HPDE6-E6E7 (cell line): ENCODE data around the gene RGMA.
A peak's percentile ranks its signal among the peaks of the same experiment; 100 is the strongest.

Experiments used
- DNase-seq: peaks from one replicate; pipeline ENCODE4 v3.0.0; 2011; ENCODE audit warnings: missing footprints; ENCODE audit errors: extremely low spot score

RGMA gene

DNA sequence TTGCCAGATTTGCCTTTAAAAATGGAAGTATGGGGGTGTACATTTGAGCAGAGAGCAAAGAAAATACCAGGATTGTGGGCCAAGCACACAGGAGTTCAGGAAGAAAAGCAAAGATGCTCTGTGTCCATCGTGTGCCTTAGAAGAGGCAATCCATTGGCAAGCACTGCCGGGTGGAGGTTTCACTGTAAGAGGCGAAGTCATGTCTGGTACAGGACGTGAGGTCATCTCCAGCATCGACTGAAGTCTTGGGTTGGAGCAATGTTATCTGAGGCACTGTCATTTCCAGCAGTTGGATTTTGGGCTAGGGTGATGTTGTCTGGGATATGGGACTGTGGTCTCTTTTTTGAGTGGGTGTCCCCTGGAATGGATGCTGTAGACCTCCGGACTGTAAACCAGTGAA is 4.8 kb upstream of the RGMA start:
- DNase-seq: no peak

- no peak for DNase-seq
Observed at GRCh38 chr15:93091465-93091864, 2.5 kb upstream of the RGMA start.

- no peak for DNase-seq
Observed at GRCh38 chr15:93089727-93090305, 805 bp upstream of the RGMA start.

GRCh38 chr15:93088200-93088980 is 621 bp downstream of the RGMA start:
- no peak for DNase-seq

GRCh38 chr15:93087825-93088199 is 1.2 kb downstream of the RGMA start:
- DNase-seq: peak; percentile 60

- no peak for DNase-seq
Observed at GRCh38 chr15:93086791-93087190, 2.2 kb downstream of the RGMA start.

GRCh38 chr15:93085692-93086091 is 3.3 kb downstream of the RGMA start:
- no peak for DNase-seq

DNA sequence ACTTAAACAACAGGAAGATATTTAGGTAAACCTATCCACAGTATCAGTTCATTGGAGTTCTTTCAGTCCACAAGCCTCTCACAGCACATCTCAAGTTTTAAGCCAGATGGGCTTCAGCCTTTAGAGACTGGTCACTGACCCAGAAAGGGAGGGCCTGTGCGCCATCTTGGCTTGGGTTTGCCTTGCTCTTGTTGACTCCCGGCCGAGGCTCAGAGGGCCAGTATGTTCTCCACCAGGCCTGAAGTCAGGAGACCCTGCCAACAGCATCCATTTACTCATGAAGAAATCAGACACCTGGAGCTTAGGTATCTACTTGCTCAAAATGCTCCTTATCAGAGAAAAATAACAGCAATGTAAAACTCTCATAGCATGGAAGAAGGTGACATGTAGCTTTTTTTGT is 6.2 kb downstream of the RGMA start:
- no peak for DNase-seq

DNA sequence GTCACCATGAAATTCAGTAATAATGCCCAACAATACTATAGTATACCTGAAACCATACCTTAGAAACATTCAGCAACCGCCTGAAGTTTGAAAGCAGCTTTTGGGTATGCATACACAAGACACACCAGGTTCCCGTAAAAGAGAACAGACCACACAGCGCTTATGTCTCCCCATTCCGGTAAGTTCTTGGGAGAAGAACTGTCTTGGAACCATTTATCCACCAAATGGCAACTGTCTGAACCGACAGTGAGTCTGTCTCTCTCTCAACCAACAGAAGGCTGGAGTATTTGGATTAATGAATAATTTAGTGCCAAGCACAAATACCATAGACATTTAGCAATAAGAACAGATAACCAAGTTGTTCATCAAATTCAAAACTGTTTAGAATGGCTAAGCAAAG is 7.6 kb downstream of the RGMA start:
- DNase-seq: no peak

DNA sequence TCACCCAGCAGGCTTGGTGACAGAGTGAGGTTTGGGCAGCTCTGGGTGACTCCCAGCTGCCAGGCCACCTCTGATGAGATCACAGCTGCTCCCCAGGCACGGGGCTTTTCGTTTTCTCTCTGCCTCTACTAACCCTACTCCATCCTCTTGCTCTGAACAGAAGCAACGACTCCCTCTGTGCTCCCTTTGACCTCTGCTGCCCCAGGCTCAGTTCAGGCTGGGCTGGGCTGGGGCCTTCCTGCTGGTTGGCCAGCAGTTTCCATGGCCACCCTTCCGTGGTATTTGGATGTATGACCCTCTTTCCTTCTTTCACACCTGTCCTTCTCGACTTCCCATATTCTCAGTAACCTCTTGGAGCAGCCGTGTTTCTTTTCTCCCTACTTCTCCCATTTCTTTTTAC is 8.6 kb downstream of the RGMA start:
- DNase-seq: no peak

- DNase-seq: no peak
Observed at GRCh38 chr15:93076875-93077274, 12.1 kb downstream of the RGMA start.

GRCh38 chr15:93076217-93076616 is 12.8 kb downstream of the RGMA start:
- no peak for DNase-seq

GRCh38 chr15:93074599-93074998 is 14.4 kb downstream of the RGMA start:
- no peak for DNase-seq

DNA sequence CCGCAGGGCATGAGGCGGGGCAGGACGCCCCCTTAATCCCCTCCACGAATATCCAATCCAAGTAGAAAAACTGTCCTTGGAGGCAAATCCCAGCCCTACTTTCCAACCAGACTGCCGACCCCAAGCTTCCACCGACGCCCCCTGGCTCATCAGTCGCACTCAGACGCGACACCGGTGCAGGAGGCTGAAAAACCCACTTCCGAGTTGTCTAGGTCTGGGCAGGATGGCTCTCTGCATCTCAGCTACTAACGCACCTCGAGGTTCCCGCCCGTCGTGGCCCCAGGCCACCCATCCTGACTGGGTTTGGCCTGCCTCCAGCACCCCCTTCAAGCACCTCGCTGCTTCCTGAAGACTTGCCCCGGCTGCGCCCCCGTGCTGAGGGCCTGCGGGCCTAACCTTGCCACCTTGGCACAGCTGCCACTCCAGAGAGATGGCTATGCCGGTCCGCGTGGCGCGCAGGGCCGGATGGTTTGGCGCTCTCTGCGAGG is 15.5 kb downstream of the RGMA start:
- DNase-seq: no peak

- peak; percentile 34 for DNase-seq
Observed at GRCh38 chr15:93072411-93073394, 16.3 kb downstream of the RGMA start.

GRCh38 chr15:93072011-93072410 is 17.0 kb downstream of the RGMA start:
- no peak for DNase-seq

DNA sequence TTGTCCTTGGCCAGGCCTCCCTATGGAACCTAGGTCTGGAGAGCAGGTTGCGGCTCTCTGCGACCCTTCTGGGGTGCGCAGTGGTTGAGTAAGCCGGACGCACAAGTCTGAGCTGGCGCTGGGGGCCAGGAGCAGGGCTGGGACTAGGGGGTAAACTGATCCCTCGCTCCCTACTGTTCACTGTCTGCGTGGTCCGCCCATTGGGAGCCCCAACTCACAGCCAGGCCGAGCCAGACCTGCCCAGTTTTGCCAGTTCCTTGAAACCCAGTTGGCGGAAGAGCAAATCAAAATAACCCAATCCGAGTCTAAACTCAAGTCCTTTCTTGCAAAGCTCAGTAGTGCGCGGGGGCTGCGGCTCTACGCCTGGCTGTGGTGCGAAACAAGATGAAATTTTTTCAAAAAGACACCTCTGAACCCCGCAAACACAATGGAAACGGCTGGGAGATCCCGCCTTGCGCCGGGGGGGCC is 17.5 kb downstream of the RGMA start:
- no peak for DNase-seq

- DNase-seq: no peak
Observed at GRCh38 chr15:93070551-93071296, 18.3 kb downstream of the RGMA start.

DNA sequence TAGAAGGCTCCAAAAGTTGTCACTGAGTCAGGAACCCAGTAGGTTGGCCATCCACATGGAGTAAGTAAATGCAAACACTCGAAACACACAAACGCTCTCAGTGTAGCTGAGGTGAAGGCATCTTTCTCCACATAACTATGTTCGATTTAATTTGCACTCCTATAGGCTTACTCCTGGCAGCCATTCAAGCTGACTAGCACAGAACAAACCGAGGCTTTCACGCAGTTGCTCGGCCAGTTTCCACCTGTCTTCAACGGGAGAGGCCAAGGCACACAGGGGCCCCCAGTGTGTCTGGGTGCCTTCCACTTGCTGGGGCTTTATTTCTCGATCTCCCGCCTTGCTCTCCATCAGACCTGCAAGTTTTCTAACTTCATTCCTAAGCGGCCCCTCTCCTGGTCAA is 18.9 kb downstream of the RGMA start:
- DNase-seq: no peak

DNA sequence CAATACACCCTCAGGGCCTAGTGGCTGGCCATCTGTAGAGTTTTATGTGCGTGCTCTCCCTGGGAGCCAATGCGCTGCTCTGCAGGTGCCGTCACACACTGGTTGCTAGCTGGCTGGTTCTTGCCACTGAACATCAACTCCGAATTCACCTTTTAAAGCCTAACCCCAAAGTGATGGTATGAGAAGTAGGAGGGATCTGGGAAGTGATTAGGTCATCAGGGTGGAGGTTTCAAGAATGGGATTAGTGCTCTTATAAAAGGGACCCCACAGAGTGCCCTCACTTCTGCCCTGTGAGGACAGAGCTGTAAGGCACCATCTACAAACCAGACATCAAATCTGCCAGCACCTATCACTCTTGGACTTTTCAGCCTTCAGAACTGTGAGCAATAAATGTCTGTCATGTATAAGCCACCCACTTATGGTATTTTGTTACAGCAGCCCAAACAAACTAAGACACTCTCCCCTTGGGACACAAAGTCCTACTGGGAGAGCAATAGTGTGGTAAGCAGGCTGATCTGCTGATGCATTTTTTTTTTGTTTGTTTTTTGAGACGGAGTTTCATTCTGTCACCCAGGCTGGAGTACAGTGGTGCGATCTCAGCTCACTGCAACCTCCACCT is 20.3 kb downstream of the RGMA start:
- no peak for DNase-seq

DNA sequence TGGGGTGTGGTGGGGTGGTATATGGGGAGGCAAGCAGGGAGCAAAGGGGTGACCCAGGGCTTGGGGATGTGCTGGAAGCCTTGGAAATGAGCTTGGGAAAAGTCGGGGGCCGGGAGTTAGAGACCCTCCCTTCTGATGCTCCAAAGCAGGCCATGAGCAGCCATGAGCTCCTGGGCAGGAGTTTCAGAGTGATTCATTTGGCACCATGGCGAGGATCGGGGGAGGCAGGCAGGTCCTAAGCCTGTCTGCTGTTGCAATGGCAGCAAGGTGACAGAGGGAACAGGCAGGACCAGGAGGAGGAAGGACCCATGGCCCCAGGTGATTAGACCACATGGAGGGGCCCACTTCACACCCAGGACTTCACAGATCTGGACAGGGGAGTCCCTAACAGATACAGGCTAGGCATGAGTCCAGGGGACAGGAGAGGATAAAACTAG is 21.3 kb downstream of the RGMA start:
- no peak for DNase-seq
